Ovary (tissue), 9 donors: ENCODE measurements around the gene KDELR3. TPM values are rescaled to one million over a fixed set of nuclear protein-coding genes. Genes with fewer than 3 reads are reported as not detected.

Source experiments
- DNase-seq, 5 donors: peaks; one replicate each; pipeline ENCODE4 v3.0.0-alpha.2; 2019 to 2020
- H3K27ac ChIP-seq, 2 donors: fragments of 200-600 bp; one replicate each; pipeline versions ENCODE4 v1.5.1 to v1.8.0; 2019 to 2022
- H3K27me3 ChIP-seq: fragments of 200-600 bp; one replicate; pipeline ENCODE4 v1.8.0; 2022
- H3K36me3 ChIP-seq: fragments of 200-600 bp; sonication (generic); one replicate; pipeline ENCODE4 v1.5.1; 2019
- H3K4me1 ChIP-seq: one replicate; pipeline ENCODE4 v1.8.1; 2013; ENCODE audit warnings: mild to moderate bottlenecking, moderate library complexity; ENCODE audit not compliant: insufficient read depth
- H3K4me3 ChIP-seq: fragments of 200-600 bp; sonication (generic); one replicate; pipeline ENCODE4 v1.5.1; 2017
- H3K9me3 ChIP-seq, 2 donors: fragments of 200-600 bp in 1 of 2; sonication (generic) in 1 of 2; one replicate each; pipeline versions ENCODE4 v1.5.1 to v1.8.1; 2013 to 2019; ENCODE audit warnings: mild to moderate bottlenecking in 1 of 2, moderate library complexity in 1 of 2
- EP300 ChIP-seq: sonication (generic); formaldehyde crosslinking; IDR thresholded peaks from one replicate; pipeline ENCODE4 v1.6.1; 2017; ENCODE audit warnings: antibody characterized with exemption
- POLR2A ChIP-seq: fragments of 450-650 bp; IDR thresholded peaks from one replicate; pipeline ENCODE4 v1.6.1; 2017; ENCODE audit warnings: antibody characterized with exemption, mild to moderate bottlenecking, moderate library complexity
- WGBS, 3 donors: extraction: QIAGEN DNeasy Blood & Tissue Kit in 1 of 3; methylation state at CpG; one replicate each; pipeline versions ENCODE4 v1.1.5 to v1.1.7; 2013 to 2017; 5-methylcytosine and 5-hydroxymethylcytosine counted together
- intact Hi-C, 4 donors: fragments of 100-400 bp; cut with DNase I; formaldehyde crosslinking; loops; one replicate each; pipeline versions ENCODE4 v1.11.0 to v1.15.1; 2022 to 2023
- polyA plus RNA-seq, 2 donors: library from polyadenylated mRNA; stranded (reverse); fragments of 200-250 nt in 1 of 2; fragments of 350-450 nt in 1 of 2; fragmentation: Illumina TruSeq in 1 of 2; extraction: RNeasy Lipid Tissue Mini Kit (QIAGEN cat#74804) in 1 of 2; gene quantifications; one replicate each; pipeline ENCODE4 v1.2.3, GENCODE V29; 2013 to 2014
- total RNA-seq, 7 donors: library from RNA; depleted of rRNA in 2 of 7; stranded (reverse); fragments of >200 nt in 2 of 7; fragmentation: NEBNext Ultra II Directional in 3 of 7; extraction: Animal tissue kit (Norgen Biotek cat#: 25700) in 3 of 7; gene quantifications; one replicate each; pipeline versions ENCODE4 v1.1.0 to v1.2.4, GENCODE V29; 2016 to 2023
- TF ChIP-seq, protein P1 (sequence below), 3 donors: fragments of 450-650 bp in 2 of 3; fragments of 200-600 bp in 1 of 3; IDR thresholded peaks; one replicate each; pipeline versions ENCODE4 v1.5.1 to v1.8.0; 2016 to 2022; ENCODE audit warnings: antibody characterized with exemption in 3 of 3, mild to moderate bottlenecking in 1 of 3
- donor health status: DM: no; HTN: no; CAD: no; lungs with moderate emphysema.
- donor health status: DM: no; HTN: no; CAD: no.
- donor health status: Bipolar disorder and iron deficiency.
- donor health status: DM: yes; HTN: yes; CAD: no.
- donor health status: DM: no; HTN: no; CAD: no.
- donor health status: DM: yes; HTN: yes; CAD: no.

The KDELR3 gene
- total and polyA plus RNA-seq, 9 donors = 0.81 to 26.9 (median 2.4) TPM

DNA sequence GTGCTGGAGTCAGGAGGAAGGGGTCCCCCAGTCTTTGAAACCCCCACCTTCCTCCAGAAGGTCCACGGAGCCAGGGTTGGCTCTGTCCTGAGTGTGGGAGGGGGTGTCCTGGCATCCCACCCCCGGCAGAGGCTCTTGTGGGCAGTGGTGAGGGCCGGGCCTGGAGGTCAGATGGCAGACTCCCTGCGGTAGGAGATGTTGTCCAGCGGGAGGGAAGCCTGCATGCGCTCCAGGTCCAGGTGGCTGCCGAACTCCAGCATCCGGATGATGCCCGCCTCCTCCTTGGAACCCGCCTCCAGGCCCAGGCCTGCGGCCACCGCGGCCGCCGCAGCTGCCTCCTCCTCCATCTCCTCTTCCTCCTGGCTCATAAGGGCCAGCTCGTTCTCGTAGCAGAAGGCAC is 41.3 kb upstream of the KDELR3 start:
- TF ChIP-seq EP300 = no peak
- TF ChIP-seq, protein P1, sequence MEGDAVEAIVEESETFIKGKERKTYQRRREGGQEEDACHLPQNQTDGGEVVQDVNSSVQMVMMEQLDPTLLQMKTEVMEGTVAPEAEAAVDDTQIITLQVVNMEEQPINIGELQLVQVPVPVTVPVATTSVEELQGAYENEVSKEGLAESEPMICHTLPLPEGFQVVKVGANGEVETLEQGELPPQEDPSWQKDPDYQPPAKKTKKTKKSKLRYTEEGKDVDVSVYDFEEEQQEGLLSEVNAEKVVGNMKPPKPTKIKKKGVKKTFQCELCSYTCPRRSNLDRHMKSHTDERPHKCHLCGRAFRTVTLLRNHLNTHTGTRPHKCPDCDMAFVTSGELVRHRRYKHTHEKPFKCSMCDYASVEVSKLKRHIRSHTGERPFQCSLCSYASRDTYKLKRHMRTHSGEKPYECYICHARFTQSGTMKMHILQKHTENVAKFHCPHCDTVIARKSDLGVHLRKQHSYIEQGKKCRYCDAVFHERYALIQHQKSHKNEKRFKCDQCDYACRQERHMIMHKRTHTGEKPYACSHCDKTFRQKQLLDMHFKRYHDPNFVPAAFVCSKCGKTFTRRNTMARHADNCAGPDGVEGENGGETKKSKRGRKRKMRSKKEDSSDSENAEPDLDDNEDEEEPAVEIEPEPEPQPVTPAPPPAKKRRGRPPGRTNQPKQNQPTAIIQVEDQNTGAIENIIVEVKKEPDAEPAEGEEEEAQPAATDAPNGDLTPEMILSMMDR (IDR thresholded peaks at IDR 0.05) = no peak
- TF ChIP-seq POLR2A = no peak
- Histone ChIP-seq H3K27ac (no peak overlapping the region), H3K4me3 (no peak overlapping the region), H3K4me1 (no peaks in the 10 kb centered on the region), H3K27me3 (no peaks in the 10 kb centered on the region), H3K36me3 (no peaks in the 10 kb centered on the region), H3K9me3 (no peaks in the 10 kb centered on the region)
- intact Hi-C loops = no loop called here
- DNase-seq = no peak
- 59 to 68% (median 64%) methylated on average over 14 to 17 of the region's 17 CpGs for WGBS, 3 donors

DNA sequence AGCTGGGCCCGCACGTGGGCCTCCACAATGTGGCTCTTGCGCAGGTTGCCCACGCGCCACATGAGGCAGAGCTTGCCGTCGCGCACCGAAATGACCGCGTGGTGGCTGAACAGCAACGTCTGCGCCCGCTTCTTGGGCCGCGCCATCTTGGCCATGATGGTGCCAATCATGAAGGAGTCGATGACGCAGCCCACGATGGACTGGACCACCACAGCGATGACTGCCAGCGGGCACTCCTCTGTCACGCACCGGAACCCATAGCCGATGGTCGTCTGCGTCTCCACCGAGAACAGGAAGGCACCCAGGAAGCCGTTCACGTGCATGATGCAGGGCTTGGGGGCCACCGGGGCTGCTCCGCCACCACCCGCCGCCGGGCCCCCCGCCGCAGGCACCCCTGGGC is 40.4 kb upstream of the KDELR3 start:
- Histone ChIP-seq H3K36me3 (no peaks in the 10 kb centered on the region), H3K4me3 (no peak overlapping the region), H3K9me3 (no peaks in the 10 kb centered on the region), H3K27ac (no peak overlapping the region), H3K4me1 (no peaks in the 10 kb centered on the region), H3K27me3 (no peaks in the 10 kb centered on the region)
- no peak for DNase-seq
- TF ChIP-seq POLR2A (no peak), EP300 (no peak)
- TF ChIP-seq, protein P1 (IDR thresholded peaks at IDR 0.05) = no peak
- 94 to 98% (median 97%) methylated on average over 36 of the region's 36 CpGs for WGBS, 3 donors
- intact Hi-C loops = no loop called here

GRCh38 chr22:38427940-38428339 is 40.0 kb upstream of the KDELR3 start:
- Histone ChIP-seq H3K4me3 (no peak overlapping the region), H3K27me3 (no peaks in the 10 kb centered on the region), H3K36me3 (no peaks in the 10 kb centered on the region), H3K4me1 (no peaks in the 10 kb centered on the region), H3K9me3 (no peaks in the 10 kb centered on the region), H3K27ac (no peak overlapping the region)
- intact Hi-C loops = no loop called here
- 96 to 97% (median 97%) methylated on average over 31 of the region's 31 CpGs for WGBS, 3 donors
- no peak for TF ChIP-seq EP300
- TF ChIP-seq, protein P1 (IDR thresholded peaks at IDR 0.05) = no peak
- no peak for TF ChIP-seq POLR2A
- no peak for DNase-seq

- H3K27ac ChIP-seq = no peak overlapping the region
- intact Hi-C loops = no loop called here
- DNase-seq = no peak
- H3K4me1 ChIP-seq = no peaks in the 10 kb centered on the region
- H3K36me3 ChIP-seq = no peaks in the 10 kb centered on the region
- WGBS, 3 donors = 80 to 90% (median 82%) methylated on average over 2 of the region's 2 CpGs
- no peaks in the 10 kb centered on the region for H3K27me3 ChIP-seq
- no peak overlapping the region for H3K4me3 ChIP-seq
- no peaks in the 10 kb centered on the region for H3K9me3 ChIP-seq
- TF ChIP-seq EP300 (no peak), POLR2A (no peak)
- TF ChIP-seq, protein P1 (IDR thresholded peaks at IDR 0.05) = no peak
Observed at GRCh38 chr22:38428714-38429113, 39.2 kb upstream of the KDELR3 start.
